Activated T-cell treated with anti-CD3 and anti-CD28 coated beads, Interleukin-2, amount 50 U/mL, for 24 hours (primary cell): Measurements from ENCODE around the gene MYOZ2.

Experiments used
- DNase-seq: peaks from one replicate; pipeline ENCODE4 v3.0.0-alpha.2; 2020
- H3K27ac Mint-ChIP-seq: 2 replicates; pipeline ENCODE4 v1.8.0; 2020; ENCODE audit warnings: mild to moderate bottlenecking, mixed read lengths
- H3K27me3 Mint-ChIP-seq: 2 replicates; pipeline ENCODE4 v1.8.0; 2020; ENCODE audit warnings: mixed read lengths
- H3K36me3 Mint-ChIP-seq: 2 replicates; pipeline ENCODE4 v1.8.0; 2020; ENCODE audit warnings: low read depth, mixed read lengths
- H3K4me1 Mint-ChIP-seq: 2 replicates; pipeline ENCODE4 v1.8.0; 2020; ENCODE audit warnings: low read depth, mixed read lengths
- H3K4me3 Mint-ChIP-seq: 2 replicates; pipeline ENCODE4 v1.8.0; 2020; ENCODE audit warnings: mild to moderate bottlenecking, moderate library complexity, mixed read lengths
- H3K9me3 Mint-ChIP-seq: 2 replicates; pipeline ENCODE4 v1.8.0; 2020; ENCODE audit warnings: mixed read lengths

MYOZ2 gene

DNA sequence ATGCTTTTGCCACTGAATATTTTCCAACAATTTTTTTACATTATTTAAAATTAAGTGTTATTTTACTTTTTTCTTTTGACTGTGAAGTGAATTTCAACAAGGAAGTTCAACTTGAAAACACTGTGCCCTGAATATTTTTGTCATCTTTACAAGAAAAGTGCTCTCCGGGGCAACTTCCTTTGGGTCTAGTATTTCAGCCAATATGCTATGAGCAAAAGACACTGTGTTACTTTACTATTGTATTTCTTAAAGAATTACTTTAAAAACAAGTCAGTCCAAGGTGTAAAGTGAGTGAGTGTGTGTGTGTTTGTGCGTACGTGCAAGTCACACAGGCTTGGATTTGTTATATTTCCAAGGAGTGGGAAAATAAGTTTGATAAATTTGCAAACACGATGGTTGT lies 69.3 kb downstream of the MYOZ2 start:
- Mint-ChIP-seq H3K4me3 (no peak overlapping the region), H3K4me1 (peaks cover 31% of the 10 kb centered on the region), H3K27me3 (no peaks in the 10 kb centered on the region), H3K9me3 (peaks cover 2% of the 10 kb centered on the region), H3K27ac (no peak overlapping the region), H3K36me3 (no peaks in the 10 kb centered on the region)
- no peak for DNase-seq

DNA sequence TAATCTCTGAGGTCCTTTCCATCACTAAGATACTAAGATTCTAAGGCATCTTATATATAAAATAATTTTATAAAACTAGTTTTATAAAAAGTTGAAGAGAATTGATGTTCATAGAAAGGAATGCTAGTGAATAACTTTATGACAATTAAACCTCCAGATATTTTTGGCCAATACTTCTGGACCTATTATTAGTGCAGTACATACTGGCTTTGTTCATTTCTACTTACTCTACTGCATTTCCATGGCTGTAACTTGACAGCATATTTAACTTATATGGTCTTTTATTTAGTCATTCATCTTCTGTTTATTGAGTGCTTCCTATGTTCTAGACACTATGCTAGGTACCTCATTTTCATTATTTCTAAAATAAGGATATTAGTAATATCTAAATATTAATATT lies 70.1 kb downstream of the MYOZ2 start:
- H3K27me3 Mint-ChIP-seq, result no peaks in the 10 kb centered on the region
- no peak overlapping the region for H3K4me3 Mint-ChIP-seq
- H3K4me1 Mint-ChIP-seq, result peaks cover 38% of the 10 kb centered on the region
- H3K36me3 Mint-ChIP-seq, result no peaks in the 10 kb centered on the region
- no peak for DNase-seq
- H3K27ac Mint-ChIP-seq, result no peak overlapping the region
- H3K9me3 Mint-ChIP-seq, result peaks cover 2% of the 10 kb centered on the region

GRCh38 chr4:119206178-119206577 lies 70.5 kb downstream of the MYOZ2 start:
- Mint-ChIP-seq H3K27me3 (no peaks in the 10 kb centered on the region), H3K9me3 (peaks cover 2% of the 10 kb centered on the region), H3K4me1 (peaks cover 43% of the 10 kb centered on the region), H3K4me3 (no peak overlapping the region), H3K27ac (no peak overlapping the region), H3K36me3 (no peaks in the 10 kb centered on the region)
- DNase-seq, result no peak

- Mint-ChIP-seq H3K27ac (no peak overlapping the region), H3K27me3 (no peaks in the 10 kb centered on the region), H3K4me1 (peaks cover 51% of the 10 kb centered on the region), H3K4me3 (no peak overlapping the region), H3K36me3 (peaks cover 3% of the 10 kb centered on the region), H3K9me3 (peaks cover 2% of the 10 kb centered on the region)
- DNase-seq, result no peak
These were observed 71.4 kb downstream of the MYOZ2 start for GRCh38 chr4:119207051-119207450.

DNA sequence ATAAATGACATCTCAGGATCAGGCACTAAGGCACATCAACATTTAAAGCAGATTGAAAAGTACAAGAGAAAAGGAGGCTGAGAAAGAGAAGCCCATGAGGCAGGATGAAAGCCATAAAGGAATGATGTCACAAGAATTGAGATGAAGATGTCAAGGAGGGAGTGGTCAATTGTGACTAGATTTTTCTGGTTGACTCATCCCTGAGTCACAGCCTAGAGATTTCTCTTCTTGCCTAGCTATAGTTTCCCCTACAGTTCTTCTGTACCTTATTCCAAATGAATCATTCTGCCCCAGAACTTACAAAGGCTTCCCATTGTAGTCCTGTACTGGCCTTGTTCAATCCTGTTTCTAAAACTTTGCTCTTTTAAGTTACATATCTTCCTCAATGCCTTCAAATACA lies 73.4 kb downstream of the MYOZ2 start:
- Mint-ChIP-seq H3K36me3 (peaks cover 15% of the 10 kb centered on the region), H3K4me1 (peaks cover 57% of the 10 kb centered on the region), H3K27ac (peak overlapping the region; percentile 98), H3K27me3 (no peaks in the 10 kb centered on the region), H3K9me3 (peaks cover 2% of the 10 kb centered on the region), H3K4me3 (peak overlapping the region; percentile 55)
- DNase-seq, result no peak

DNA sequence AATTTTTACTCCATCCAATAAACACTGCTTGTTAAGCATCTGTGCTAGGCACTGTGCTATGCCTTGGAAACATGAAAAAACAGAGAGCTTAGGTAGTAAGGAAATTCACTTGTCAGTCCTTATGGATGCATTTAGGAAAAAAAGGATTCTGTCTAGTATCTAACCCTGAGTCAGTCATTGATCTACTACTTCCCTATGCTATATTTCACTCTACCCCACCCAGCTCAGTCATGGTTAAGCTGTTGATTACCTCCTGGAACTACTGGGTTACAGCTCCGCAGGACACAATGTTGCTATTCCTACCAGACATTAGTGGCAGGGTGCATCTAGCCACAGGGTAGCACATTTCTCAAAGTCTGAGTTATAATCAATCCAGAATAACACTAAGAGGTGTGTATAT lies 74.0 kb downstream of the MYOZ2 start:
- Mint-ChIP-seq H3K4me1 (peaks cover 60% of the 10 kb centered on the region), H3K4me3 (peak overlapping the region; percentile 55), H3K27ac (peak overlapping the region; percentile 98)

GRCh38 chr4:119210775-119211174 lies 75.1 kb downstream of the MYOZ2 start:
- no peak for DNase-seq
- Mint-ChIP-seq H3K4me1 (peaks cover 64% of the 10 kb centered on the region), H3K27me3 (no peaks in the 10 kb centered on the region), H3K9me3 (peaks cover 2% of the 10 kb centered on the region), H3K27ac (peak overlapping the region; percentile 98), H3K36me3 (peaks cover 16% of the 10 kb centered on the region), H3K4me3 (peak overlapping the region; percentile 93)

More for the DNA sequence above, 74.0 kb downstream of the MYOZ2 start:
- H3K36me3 Mint-ChIP-seq, result peaks cover 15% of the 10 kb centered on the region
- no peaks in the 10 kb centered on the region for H3K27me3 Mint-ChIP-seq
- no peak for DNase-seq
- peaks cover 2% of the 10 kb centered on the region for H3K9me3 Mint-ChIP-seq

- H3K4me3 Mint-ChIP-seq, result peak overlapping the region; percentile 93
- H3K4me1 Mint-ChIP-seq, result peaks cover 60% of the 10 kb centered on the region
- H3K27me3 Mint-ChIP-seq, result no peaks in the 10 kb centered on the region
- no peak for DNase-seq
- peaks cover 19% of the 10 kb centered on the region for H3K36me3 Mint-ChIP-seq
- H3K27ac Mint-ChIP-seq, result peak overlapping the region; percentile 98
- peaks cover 2% of the 10 kb centered on the region for H3K9me3 Mint-ChIP-seq
These were observed 76.2 kb downstream of the MYOZ2 start for GRCh38 chr4:119211867-119212233.

DNA sequence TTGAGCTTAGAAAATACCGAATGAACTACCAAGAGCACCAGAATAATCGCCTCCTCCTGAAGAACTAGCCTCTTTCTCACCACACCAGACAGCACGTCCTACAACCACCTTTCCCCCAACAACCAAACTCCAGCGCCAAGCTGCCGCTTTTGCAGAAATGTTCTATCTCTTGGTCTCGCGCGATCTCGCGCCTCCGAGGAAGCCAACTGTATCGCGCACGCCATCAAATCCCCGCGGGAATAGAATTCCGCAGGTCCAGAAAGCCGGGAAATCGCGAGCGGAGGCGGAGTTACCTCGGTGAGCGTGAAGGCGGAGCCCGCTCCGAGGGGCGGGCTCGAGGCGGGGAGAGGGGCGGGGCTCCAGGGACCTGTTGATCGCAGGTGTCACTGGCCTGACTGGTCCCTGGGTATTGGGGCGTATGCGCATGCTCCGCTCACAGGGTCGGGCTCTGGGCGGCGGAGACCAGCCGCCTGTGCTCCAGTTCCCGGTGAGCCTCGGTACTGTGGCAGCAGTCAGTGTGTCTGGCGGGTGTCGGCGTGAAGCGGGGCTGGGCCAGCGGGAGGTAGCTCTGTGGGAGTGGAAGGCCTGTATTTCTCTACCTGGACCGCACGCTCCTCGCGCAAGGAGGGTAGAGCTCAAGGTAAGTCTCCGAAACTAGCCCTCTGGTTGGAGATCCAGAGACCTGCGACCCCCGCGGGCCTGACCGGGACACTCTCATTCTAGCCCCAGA lies 76.8 kb downstream of the MYOZ2 start, which contains the start of gene USP53:
Gene USP53 (plus strand): TSS at position 480 of the 730 bp plus-strand sequence. CDS start 27,047 bp downstream, outside the sequence.
- Mint-ChIP-seq H3K27me3 (no peaks in the 10 kb centered on the region), H3K9me3 (peaks cover 2% of the 10 kb centered on the region), H3K4me3 (peak within 1 kb of the TSS; percentile 93), H3K27ac (peak within 1 kb of the TSS; percentile 98), H3K36me3 (peaks cover 25% of the 10 kb centered on the region), H3K4me1 (peaks cover 60% of the 10 kb centered on the region)
- DNase-seq, result peak; percentile 98

DNA sequence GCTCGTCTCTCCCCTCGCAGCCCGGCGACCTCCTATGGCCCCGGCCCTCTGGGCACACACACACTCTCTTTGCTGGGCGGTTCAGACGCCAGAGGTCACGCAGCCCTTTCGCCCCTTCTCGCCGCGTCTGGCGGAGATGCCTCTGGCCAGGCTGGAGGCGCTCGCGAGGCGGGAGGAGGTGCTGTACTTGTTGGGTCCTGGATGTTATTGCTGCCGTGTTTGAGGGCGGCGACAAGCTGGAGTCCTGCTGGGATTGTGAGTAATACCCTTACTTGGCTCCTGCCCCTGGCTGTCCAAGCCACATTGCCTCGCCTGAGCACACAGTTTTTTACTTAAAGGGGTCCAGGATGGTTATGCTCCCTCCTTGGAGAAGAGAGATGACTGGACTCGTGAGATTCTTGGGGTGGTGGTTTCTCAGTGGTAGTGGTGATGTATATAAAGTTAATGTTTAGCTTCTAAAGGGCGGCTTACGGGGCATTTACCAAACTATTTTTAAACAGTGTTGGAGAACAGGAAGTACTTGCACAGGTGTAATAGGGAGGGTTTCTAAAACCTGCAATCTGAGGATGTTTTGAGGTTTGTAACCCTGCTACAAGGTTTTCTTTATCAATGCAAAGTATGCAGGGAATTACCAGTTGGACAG lies 77.5 kb downstream of the MYOZ2 start:
- peaks cover 32% of the 10 kb centered on the region for H3K36me3 Mint-ChIP-seq
- peak overlapping the region; percentile 98 for H3K27ac Mint-ChIP-seq
- H3K27me3 Mint-ChIP-seq, result no peaks in the 10 kb centered on the region
- H3K9me3 Mint-ChIP-seq, result peaks cover 2% of the 10 kb centered on the region
- peaks cover 60% of the 10 kb centered on the region for H3K4me1 Mint-ChIP-seq
- peak; percentile 79 for DNase-seq
- H3K4me3 Mint-ChIP-seq, result peak overlapping the region; percentile 93

DNA sequence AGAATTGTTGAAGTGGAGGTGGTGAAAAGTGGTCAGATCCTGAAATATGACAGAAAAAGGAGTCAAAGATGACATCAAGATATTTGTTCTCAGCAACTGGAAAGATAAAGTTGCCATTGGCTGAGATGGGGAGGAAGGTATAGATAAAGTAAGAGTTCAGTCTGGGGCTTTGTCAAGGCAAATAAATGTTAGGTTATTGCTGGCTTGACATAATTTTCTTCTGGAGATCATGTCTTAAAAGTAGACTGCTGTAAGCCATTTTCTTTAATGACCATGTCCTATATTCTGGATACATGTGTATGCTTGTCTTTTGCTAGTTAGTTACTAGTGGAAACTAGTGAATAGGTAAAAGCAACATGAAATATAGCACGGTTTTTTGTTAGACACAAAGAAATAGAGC lies 82.5 kb downstream of the MYOZ2 start:
- no peak overlapping the region for H3K4me3 Mint-ChIP-seq
- no peak overlapping the region for H3K27ac Mint-ChIP-seq
- no peaks in the 10 kb centered on the region for H3K9me3 Mint-ChIP-seq
- H3K27me3 Mint-ChIP-seq, result no peaks in the 10 kb centered on the region
- peaks cover 55% of the 10 kb centered on the region for H3K36me3 Mint-ChIP-seq
- no peak for DNase-seq
- peaks cover 32% of the 10 kb centered on the region for H3K4me1 Mint-ChIP-seq

DNA sequence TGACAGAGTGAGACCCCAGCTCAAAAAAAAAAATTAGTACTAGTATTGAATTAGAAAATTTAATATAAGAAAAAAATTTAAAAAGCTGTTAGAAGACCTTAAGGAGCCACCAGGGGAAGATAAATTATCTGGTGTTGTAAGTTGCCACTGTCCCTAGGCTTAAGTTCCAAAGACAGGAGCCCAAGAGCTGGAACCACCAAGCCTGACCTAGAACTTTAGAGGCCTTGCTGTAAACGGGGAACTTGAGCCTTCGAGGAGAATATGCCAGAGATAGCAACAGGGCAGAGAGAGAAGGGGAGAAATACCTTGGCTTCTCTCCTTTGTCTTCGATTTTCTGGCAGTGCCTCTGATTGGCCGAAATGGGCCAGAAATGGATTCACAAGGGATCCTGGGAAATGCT lies 85.8 kb downstream of the MYOZ2 start:
- H3K36me3 Mint-ChIP-seq, result peaks cover 69% of the 10 kb centered on the region
- H3K4me1 Mint-ChIP-seq, result peaks cover 27% of the 10 kb centered on the region
- DNase-seq, result no peak
- H3K4me3 Mint-ChIP-seq, result no peak overlapping the region
- no peak overlapping the region for H3K27ac Mint-ChIP-seq
- no peaks in the 10 kb centered on the region for H3K27me3 Mint-ChIP-seq
- H3K9me3 Mint-ChIP-seq, result peaks cover 3% of the 10 kb centered on the region

- DNase-seq, result no peak
These were observed 92.1 kb downstream of the MYOZ2 start for GRCh38 chr4:119227690-119228089.

DNA sequence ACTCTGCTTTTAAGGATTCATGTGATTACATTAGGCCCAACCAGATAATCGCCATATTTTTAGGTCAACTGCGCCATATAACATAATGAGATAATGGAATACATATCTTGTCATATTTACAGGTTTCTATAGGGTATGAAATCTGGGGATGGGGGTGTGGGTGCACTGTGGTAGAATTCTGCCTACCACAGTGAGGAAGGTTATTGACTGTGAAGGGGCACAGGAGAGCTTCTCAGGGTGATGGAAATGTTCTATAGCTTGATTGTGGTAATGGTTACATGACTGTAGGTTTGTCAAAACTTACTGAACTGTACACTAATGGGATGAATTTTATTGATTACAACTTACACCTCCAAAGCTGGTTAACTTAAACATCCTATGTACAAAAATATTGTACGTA lies 92.8 kb downstream of the MYOZ2 start:
- Mint-ChIP-seq H3K27me3 (no peaks in the 10 kb centered on the region), H3K36me3 (peaks cover 40% of the 10 kb centered on the region), H3K4me1 (peaks cover 51% of the 10 kb centered on the region), H3K9me3 (peaks cover 5% of the 10 kb centered on the region), H3K4me3 (no peak overlapping the region), H3K27ac (peak overlapping the region; percentile 66)
- DNase-seq, result no peak

More at GRCh38 chr4:119227690-119228089, 92.1 kb downstream of the MYOZ2 start:
- Mint-ChIP-seq H3K9me3 (peaks cover 5% of the 10 kb centered on the region), H3K27ac (peak overlapping the region; percentile 66), H3K36me3 (peaks cover 45% of the 10 kb centered on the region), H3K4me3 (no peak overlapping the region), H3K4me1 (peaks cover 44% of the 10 kb centered on the region), H3K27me3 (no peaks in the 10 kb centered on the region)
